ENCODE results near the gene HEXIM1.

Gene HEXIM1

GRCh38 chr17:45136846-45137560 is 11.3 kb upstream of the HEXIM1 start:
- Histone ChIP-seq H3F3A (ENCODE audit: insufficient read depth) (peaks cover 4% of the 10 kb centered on the region; the same call in 1 of the 2 replicates), H3K79me2 (ENCODE audit: insufficient read depth, low read length) (no peaks in the 10 kb centered on the region), H3K36me3 (ENCODE audit: low read length) (no peaks in the 10 kb centered on the region), H3K27me3 (ENCODE audit: low read length) (no peaks in the 10 kb centered on the region), H4K20me1 (ENCODE audit: low read depth, low read length) (no peaks in the 10 kb centered on the region), H2AFZ (ENCODE audit: low read depth, low read length, severe bottlenecking) (no peak overlapping the region), H3K4me3 (ENCODE audit: insufficient read depth, low read length, poor library complexity, severe bottlenecking) (no peak overlapping the region), H3K4me2 (ENCODE audit: low read depth, low read length, poor library complexity, severe bottlenecking) (no peak overlapping the region), H3K9me3 (ENCODE audit: insufficient read depth, low read length) (no peaks in the 10 kb centered on the region), H3K9ac (ENCODE audit: low read length) (no peak overlapping the region), H3K27ac (ENCODE audit: low read depth, low read length) (no peak overlapping the region), H3K9me2 (replicated peaks; ENCODE audit: insufficient read depth, low read length) (no peaks in the 10 kb centered on the region)
- TF ChIP-seq CTCF (IDR thresholded peaks at IDR 0.05; ENCODE audit: insufficient read depth, low read length, poor library complexity, severe bottlenecking), result no peak
- TF ChIP-seq EZH2phosphoT487 (conservative IDR thresholded peaks at IDR 0.05; ENCODE audit: low read length), result no peak

DNA sequence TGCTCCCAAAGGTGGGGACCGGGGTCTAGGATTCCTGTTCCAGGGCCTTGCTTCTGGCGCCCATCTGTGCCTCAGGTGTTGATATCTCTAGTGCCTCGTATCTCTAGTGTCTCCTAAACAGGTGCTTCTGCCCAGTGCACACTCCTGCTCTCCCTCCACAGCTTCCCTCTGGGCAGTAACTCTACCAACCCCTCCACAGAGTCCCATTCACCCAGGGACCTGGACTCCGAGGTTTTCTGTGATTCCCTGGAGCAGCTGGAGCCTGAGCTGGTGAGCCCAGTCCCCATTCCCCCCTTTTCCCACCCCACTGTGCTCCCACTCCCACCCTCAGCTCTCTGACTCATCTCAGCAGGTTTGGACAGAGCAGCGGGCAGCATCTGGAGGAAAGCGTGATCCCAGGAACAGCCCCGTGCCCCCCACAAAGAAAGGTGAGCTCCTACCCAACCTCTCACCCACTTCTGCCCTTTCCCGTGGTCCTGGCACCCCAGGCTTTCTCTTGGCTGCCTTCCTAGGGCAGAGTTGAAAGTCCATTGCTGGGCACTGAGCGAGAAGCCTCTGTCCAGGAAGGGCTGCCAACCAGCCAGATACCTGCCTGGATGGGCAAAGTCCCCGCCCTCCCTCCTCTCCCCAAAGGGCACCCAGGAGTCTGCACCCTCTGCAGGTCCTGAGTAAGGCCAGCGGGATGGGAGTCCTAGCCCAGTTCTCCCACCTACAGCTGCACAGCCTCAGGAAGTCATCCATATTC is 10.5 kb upstream of the HEXIM1 start:
- Histone ChIP-seq H3K36me3 (ENCODE audit: low read length) (no peaks in the 10 kb centered on the region), H3K27ac (ENCODE audit: low read depth, low read length) (no peak overlapping the region), H3K79me2 (ENCODE audit: insufficient read depth, low read length) (no peaks in the 10 kb centered on the region), H3K9me2 (replicated peaks; ENCODE audit: insufficient read depth, low read length) (no peaks in the 10 kb centered on the region), H4K20me1 (ENCODE audit: low read depth, low read length) (no peaks in the 10 kb centered on the region), H2AFZ (ENCODE audit: low read depth, low read length, severe bottlenecking) (no peak overlapping the region), H3F3A (ENCODE audit: insufficient read depth) (peaks cover 4% of the 10 kb centered on the region; the same call in 1 of the 2 replicates), H3K4me3 (ENCODE audit: insufficient read depth, low read length, poor library complexity, severe bottlenecking) (no peak overlapping the region), H3K9ac (ENCODE audit: low read length) (no peak overlapping the region), H3K4me2 (ENCODE audit: low read depth, low read length, poor library complexity, severe bottlenecking) (no peak overlapping the region), H3K27me3 (ENCODE audit: low read length) (no peaks in the 10 kb centered on the region), H3K9me3 (ENCODE audit: insufficient read depth, low read length) (no peaks in the 10 kb centered on the region)
- no peak for TF ChIP-seq EZH2phosphoT487 (conservative IDR thresholded peaks at IDR 0.05; ENCODE audit: low read length)
- no peak for TF ChIP-seq CTCF (IDR thresholded peaks at IDR 0.05; ENCODE audit: insufficient read depth, low read length, poor library complexity, severe bottlenecking)

GRCh38 chr17:45138911-45139532 is 9.3 kb upstream of the HEXIM1 start:
- Histone ChIP-seq H3K27ac (ENCODE audit: low read depth, low read length) (no peak overlapping the region), H3K9me3 (ENCODE audit: insufficient read depth, low read length) (no peaks in the 10 kb centered on the region), H4K20me1 (ENCODE audit: low read depth, low read length) (no peaks in the 10 kb centered on the region), H3F3A (ENCODE audit: insufficient read depth) (peaks cover 1% of the 10 kb centered on the region; the same call in 1 of the 2 replicates), H3K27me3 (ENCODE audit: low read length) (no peaks in the 10 kb centered on the region), H3K9me2 (replicated peaks; ENCODE audit: insufficient read depth, low read length) (no peaks in the 10 kb centered on the region), H3K4me2 (ENCODE audit: low read depth, low read length, poor library complexity, severe bottlenecking) (no peak overlapping the region), H3K36me3 (ENCODE audit: low read length) (no peaks in the 10 kb centered on the region), H3K79me2 (ENCODE audit: insufficient read depth, low read length) (no peaks in the 10 kb centered on the region), H3K4me3 (ENCODE audit: insufficient read depth, low read length, poor library complexity, severe bottlenecking) (no peak overlapping the region), H2AFZ (ENCODE audit: low read depth, low read length, severe bottlenecking) (no peak overlapping the region), H3K9ac (ENCODE audit: low read length) (no peak overlapping the region)
- no peak for TF ChIP-seq EZH2phosphoT487 (conservative IDR thresholded peaks at IDR 0.05; ENCODE audit: low read length)
- no peak for TF ChIP-seq CTCF (IDR thresholded peaks at IDR 0.05; ENCODE audit: insufficient read depth, low read length, poor library complexity, severe bottlenecking)

Measured in SU-DHL-6 (cell line).